Chondrocyte (in vitro differentiated cells): Measurements from ENCODE around the gene CORO2A. TPM values are rescaled to one million over a fixed set of nuclear protein-coding genes. Genes with fewer than 3 reads are reported as not detected.

ENCODE experiments used
- DNase-seq: peaks from one replicate; pipeline ENCODE4 v3.0.0; 2021; ENCODE audit warnings: mixed read lengths, low spot score
- H3K27ac Mint-ChIP-seq: one replicate; pipeline ENCODE4 v1.8.0; 2021; ENCODE audit warnings: mild to moderate bottlenecking, moderate library complexity, mixed read lengths; ENCODE audit not compliant: unreplicated experiment
- H3K27me3 Mint-ChIP-seq: 2 replicates; pipeline ENCODE4 v1.8.0; 2021; ENCODE audit warnings: low read depth, mixed read lengths
- H3K36me3 Mint-ChIP-seq: 2 replicates; pipeline ENCODE4 v1.8.0; 2021; ENCODE audit warnings: low read depth, mixed read lengths
- H3K4me1 Mint-ChIP-seq: 2 replicates; pipeline ENCODE4 v1.8.0; 2021; ENCODE audit warnings: low read depth, mild to moderate bottlenecking, mixed read lengths
- H3K4me3 Mint-ChIP-seq: one replicate; pipeline ENCODE4 v1.8.0; 2021; ENCODE audit warnings: mild to moderate bottlenecking, moderate library complexity, mixed read lengths; ENCODE audit not compliant: unreplicated experiment
- H3K9me3 Mint-ChIP-seq: 2 replicates; pipeline ENCODE4 v1.8.0; 2021; ENCODE audit warnings: low read depth, mixed read lengths
- total RNA-seq: library from RNA; stranded (reverse); gene quantifications from 3 replicates; pipeline ENCODE4 v1.2.1, GENCODE V29; 2021
- TF ChIP-seq, protein P1 (sequence below): fragments of 200-600 bp; sonication (generic); IDR thresholded peaks from 2 replicates; pipeline ENCODE4 v1.5.0; 2021; ENCODE audit warnings: antibody characterized with exemption, mild to moderate bottlenecking, moderate library complexity

CORO2A gene
- total RNA-seq, 1 donor from 2014 or later = 10.2 TPM

DNA sequence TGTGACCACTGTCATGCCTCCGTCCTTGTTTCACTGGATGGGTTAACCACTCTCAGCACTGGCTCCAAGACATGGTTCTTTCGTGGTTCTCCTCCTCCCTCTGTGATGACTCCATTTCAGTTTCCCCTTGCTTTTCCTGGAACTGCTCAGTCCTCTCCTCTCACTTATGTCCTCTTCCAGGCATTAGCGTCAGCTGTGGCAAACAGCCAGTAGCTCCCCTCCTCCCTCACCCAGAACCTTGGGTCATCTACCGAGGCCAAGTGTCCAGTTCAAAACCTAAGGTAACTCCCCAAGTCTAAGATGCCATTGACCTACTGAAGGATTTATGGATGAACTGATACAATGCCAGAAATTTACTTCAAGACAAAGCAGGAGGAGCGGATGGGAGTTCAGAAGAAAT is 9.8 kb upstream of the CORO2A start:
- H3K27ac Mint-ChIP-seq = no peak overlapping the region
- no peak for DNase-seq

DNA sequence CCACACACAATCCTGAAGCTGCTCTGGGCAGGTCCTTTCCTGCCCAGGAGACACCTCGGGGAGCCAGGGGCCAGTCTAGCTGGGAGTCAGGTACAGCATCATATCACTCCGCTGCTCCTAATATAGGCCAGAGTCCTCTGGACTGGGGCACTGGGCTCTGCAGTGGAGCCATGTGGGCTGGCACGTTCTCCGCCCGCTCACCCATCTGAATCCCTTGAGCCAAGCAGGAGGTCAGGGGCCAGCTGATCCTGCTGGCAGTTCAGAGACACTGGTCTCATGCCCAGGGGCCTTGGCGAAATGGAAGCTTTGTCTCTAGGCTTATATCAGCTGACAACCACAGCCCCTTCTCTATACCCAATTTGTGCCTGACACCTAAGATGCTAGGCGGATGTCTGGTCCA is 9.3 kb upstream of the CORO2A start:
- Mint-ChIP-seq H3K27ac (no peak overlapping the region), H3K27me3 (no peaks in the 10 kb centered on the region), H3K4me1 (peaks cover 10% of the 10 kb centered on the region), H3K36me3 (peaks cover 6% of the 10 kb centered on the region), H3K9me3 (no peaks in the 10 kb centered on the region), H3K4me3 (no peak overlapping the region)
- TF ChIP-seq, protein P1, sequence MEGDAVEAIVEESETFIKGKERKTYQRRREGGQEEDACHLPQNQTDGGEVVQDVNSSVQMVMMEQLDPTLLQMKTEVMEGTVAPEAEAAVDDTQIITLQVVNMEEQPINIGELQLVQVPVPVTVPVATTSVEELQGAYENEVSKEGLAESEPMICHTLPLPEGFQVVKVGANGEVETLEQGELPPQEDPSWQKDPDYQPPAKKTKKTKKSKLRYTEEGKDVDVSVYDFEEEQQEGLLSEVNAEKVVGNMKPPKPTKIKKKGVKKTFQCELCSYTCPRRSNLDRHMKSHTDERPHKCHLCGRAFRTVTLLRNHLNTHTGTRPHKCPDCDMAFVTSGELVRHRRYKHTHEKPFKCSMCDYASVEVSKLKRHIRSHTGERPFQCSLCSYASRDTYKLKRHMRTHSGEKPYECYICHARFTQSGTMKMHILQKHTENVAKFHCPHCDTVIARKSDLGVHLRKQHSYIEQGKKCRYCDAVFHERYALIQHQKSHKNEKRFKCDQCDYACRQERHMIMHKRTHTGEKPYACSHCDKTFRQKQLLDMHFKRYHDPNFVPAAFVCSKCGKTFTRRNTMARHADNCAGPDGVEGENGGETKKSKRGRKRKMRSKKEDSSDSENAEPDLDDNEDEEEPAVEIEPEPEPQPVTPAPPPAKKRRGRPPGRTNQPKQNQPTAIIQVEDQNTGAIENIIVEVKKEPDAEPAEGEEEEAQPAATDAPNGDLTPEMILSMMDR = no peak
- no peak for DNase-seq

More for the DNA sequence above, 9.8 kb upstream of the CORO2A start:
- TF ChIP-seq, protein P1 = no peak
- Mint-ChIP-seq H3K4me1 (peaks cover 10% of the 10 kb centered on the region), H3K36me3 (peaks cover 6% of the 10 kb centered on the region), H3K4me3 (no peak overlapping the region), H3K27me3 (no peaks in the 10 kb centered on the region), H3K9me3 (no peaks in the 10 kb centered on the region)

DNA sequence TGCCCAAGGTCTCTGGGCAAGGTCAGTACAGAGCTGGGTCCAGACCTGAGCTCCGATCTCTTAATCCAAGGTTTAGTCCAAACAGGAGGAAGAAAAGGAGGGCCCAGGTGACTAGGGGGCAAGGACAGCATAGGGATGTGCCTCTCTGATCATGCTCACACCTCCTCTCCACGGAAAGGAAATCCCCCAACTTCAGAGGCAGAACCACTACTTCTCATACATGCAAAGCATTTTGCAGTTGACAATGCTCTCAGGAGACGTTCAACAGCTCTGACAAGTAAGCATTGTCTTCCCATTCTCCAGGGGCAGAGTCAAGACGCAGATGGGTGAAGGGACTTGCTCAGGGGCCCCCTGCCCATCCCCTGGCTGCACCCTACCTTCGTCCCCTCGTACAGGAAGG is 8.7 kb upstream of the CORO2A start:
- Mint-ChIP-seq H3K4me3 (no peak overlapping the region), H3K27me3 (no peaks in the 10 kb centered on the region), H3K9me3 (no peaks in the 10 kb centered on the region), H3K4me1 (peaks cover 7% of the 10 kb centered on the region), H3K27ac (no peak overlapping the region), H3K36me3 (peaks cover 6% of the 10 kb centered on the region)
- no peak for DNase-seq
- TF ChIP-seq, protein P1 = no peak

DNA sequence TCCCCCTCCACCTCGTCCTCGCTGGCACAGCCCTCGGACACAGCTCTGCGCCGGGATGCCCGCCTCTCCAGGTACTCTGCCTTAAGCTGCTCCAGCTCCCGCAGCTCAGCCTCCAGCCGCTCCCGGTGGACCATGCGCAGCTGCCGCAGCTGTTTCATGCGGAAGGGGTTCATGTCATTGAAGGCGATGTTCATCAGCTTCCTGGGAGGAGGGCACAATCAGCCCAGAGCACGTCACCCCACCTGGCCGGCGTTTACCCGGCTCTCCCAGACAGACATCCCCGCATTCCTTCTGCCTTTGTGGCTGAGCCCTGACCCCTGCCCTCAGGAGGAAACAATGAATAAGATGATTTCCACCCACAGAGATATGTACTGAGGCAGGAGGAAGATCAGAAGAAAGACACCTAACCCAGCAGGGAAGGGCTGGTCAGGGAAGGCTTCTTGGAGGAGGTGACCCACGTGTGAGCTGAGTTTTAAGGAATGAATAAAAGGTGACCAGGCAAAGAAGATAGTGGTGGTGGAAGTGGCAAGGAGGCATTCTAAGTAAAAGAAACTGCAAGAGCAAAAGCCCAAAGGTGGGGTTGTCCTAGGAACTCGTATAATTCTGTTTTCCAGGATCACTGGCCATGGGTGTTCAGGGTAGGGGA is 7.1 kb upstream of the CORO2A start:
- Mint-ChIP-seq H3K27me3 (no peaks in the 10 kb centered on the region), H3K4me1 (no peaks in the 10 kb centered on the region), H3K27ac (no peak overlapping the region), H3K4me3 (no peak overlapping the region), H3K36me3 (peaks cover 6% of the 10 kb centered on the region), H3K9me3 (no peaks in the 10 kb centered on the region)
- TF ChIP-seq, protein P1 = no peak
- DNase-seq = no peak

DNA sequence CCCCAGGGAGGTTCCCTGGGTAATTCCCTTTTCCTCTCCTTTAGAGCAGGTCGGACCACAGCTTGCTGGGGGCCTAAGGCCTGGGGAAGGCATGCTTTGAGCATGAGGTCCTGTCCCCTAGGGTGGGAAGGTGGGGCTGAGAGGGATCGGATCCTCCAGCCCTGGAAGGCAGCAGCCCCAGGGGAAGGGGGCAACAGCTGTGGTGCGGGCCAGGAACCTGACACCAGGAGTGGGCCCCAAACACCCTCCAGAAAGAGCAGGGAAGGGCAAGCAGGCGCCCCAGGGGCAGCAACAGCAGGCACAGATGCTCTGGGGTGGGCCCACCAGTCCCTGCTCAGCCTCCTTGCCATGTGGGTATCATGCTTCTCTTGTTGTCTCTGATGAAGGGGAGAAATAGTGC is 3.2 kb upstream of the CORO2A start:
- Mint-ChIP-seq H3K9me3 (no peaks in the 10 kb centered on the region), H3K27ac (no peak overlapping the region), H3K27me3 (no peaks in the 10 kb centered on the region), H3K4me1 (peaks cover 10% of the 10 kb centered on the region), H3K4me3 (no peak overlapping the region), H3K36me3 (no peaks in the 10 kb centered on the region)
- TF ChIP-seq, protein P1 = no peak
- no peak for DNase-seq
